Kidney epithelial cell (primary cell): ENCODE measurements around the gene SCARB1. TPM values are rescaled to one million over a fixed set of nuclear protein-coding genes. Genes with fewer than 3 reads are reported as not detected.

ENCODE experiments used
- DNase-seq: peaks from one replicate; pipeline ENCODE4 v3.0.0-alpha.2; 2010; ENCODE audit warnings: low read depth
- H3K27me3 ChIP-seq: 2 replicates; pipeline ENCODE4 v1.6.0; 2011; ENCODE audit warnings: low read length; ENCODE audit not compliant: control insufficient read depth, insufficient read depth
- H3K36me3 ChIP-seq: 2 replicates; pipeline ENCODE4 v1.5.1; 2011; ENCODE audit warnings: low read length; ENCODE audit not compliant: control insufficient read depth, insufficient read depth
- H3K4me3 ChIP-seq: 2 replicates; pipeline ENCODE4 v1.5.1; 2011; ENCODE audit warnings: low read depth, mild to moderate bottlenecking, control low read depth, low read length
- CTCF ChIP-seq: IDR thresholded peaks from 2 replicates; pipeline ENCODE4 v1.5.1; 2011; ENCODE audit warnings: mild to moderate bottlenecking, moderate library complexity, low read length, control low read depth, inconsistent platforms; ENCODE audit not compliant: insufficient read depth, poor library complexity, severe bottlenecking
- total RNA-seq: library from RNA; depleted of rRNA; stranded (reverse); fragments of >200 nt; gene quantifications from 2 replicates; pipeline ENCODE4 v1.2.3, GENCODE V29; 2015

SCARB1 gene
- total RNA-seq, 1 donor from 2014 or later: 30.0 TPM

GRCh38 chr12:124755801-124756148, 107.9 kb downstream of the SCARB1 start:
- H3K36me3 ChIP-seq: no peaks in the 10 kb centered on the region
- TF ChIP-seq CTCF: no peak
- H3K27me3 ChIP-seq: no peaks in the 10 kb centered on the region
- DNase-seq: no peak
- no peak overlapping the region for H3K4me3 ChIP-seq

DNA sequence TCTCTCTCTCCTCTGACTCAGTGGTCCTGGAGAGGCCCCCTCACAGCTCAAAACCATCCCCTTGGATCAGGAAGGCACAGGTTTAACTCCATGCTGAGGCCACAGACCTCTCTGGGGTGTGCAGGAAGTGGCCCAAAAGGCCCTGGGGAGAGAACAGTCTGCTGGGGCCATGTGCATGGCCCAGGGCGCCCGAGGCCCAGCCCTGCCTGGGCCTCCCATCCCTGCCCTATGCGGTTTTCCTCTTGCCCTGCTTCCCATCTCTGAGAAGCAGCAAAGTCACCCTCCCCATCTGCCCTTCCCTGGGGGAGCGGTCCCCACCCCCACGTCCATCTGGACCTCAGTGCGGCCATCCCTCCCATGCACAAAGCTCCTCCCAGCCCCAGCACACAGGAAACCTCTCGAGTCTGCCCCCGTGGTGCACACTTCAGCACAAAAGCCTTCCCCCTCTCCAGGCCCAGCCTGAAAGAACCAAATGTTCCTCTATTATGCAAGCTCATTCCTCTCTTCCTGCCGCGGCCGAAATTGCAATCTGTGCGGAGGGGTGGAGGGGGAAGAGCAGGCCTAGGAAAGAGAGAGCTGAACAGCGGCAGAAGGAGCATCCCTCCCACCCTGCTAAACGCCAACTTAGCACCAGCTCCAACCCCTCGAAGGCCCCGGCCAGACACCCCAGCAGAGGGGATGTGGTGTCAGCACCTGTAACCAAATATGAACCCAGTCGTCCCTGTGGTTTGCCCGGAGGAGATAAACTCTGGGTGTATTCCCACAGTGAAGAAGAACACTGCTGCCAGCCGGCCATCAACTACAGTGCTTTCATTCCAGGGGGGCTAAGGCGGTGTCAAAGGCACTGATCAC, 108.5 kb downstream of the SCARB1 start:
- Histone ChIP-seq H3K4me3 (no peak overlapping the region), H3K27me3 (no peaks in the 10 kb centered on the region), H3K36me3 (no peaks in the 10 kb centered on the region)
- no peak for TF ChIP-seq CTCF
- no peak for DNase-seq

- Histone ChIP-seq H3K36me3 (no peaks in the 10 kb centered on the region), H3K4me3 (no peak overlapping the region), H3K27me3 (no peaks in the 10 kb centered on the region)
- no peak for DNase-seq
- no peak for TF ChIP-seq CTCF
Observed at GRCh38 chr12:124754491-124754890, 109.2 kb downstream of the SCARB1 start.

DNA sequence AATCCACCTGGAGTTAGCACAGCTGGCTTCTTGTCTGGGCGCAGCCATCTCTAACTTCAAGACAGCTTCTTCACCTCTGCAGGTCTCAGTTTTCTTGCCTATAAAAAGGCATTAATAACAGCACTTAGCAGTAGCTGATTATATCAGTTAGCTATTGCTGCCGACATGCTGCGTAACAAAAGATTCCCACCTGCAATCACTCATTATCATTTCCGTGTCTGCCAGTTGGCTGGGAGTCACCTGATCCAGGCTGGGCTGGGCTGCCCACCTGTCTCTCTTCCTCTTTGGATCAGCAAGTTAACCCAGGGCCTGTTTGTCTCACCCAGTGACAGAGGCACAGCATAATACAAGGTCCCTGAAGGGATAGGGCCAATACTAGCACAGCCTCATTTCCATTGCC, 109.7 kb downstream of the SCARB1 start:
- no peak for TF ChIP-seq CTCF
- Histone ChIP-seq H3K36me3 (no peaks in the 10 kb centered on the region), H3K4me3 (no peak overlapping the region), H3K27me3 (no peaks in the 10 kb centered on the region)
- no peak for DNase-seq

DNA sequence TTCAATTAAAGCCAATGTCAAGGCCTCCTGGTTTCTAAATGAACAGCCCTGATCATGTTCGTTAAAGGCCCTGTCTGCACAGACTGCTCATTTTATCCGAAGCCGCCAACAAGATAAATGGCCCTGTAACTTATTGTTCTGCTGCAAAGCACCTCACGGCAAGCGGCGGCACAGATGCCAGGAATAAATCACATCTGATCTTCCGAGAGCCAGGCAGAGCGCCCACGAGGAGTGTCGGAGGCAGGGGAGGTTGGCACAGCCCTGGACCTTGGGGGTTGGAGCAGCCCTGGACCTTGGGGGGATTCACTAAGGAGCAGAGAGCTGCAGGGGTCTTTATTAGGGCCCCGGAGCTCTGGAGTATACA, 110.5 kb downstream of the SCARB1 start:
- Histone ChIP-seq H3K4me3 (no peak overlapping the region), H3K27me3 (no peaks in the 10 kb centered on the region), H3K36me3 (no peaks in the 10 kb centered on the region)
- no peak for TF ChIP-seq CTCF
- no peak for DNase-seq
